GM18499 (cell line): ENCODE data around the gene KRT78.

Experiments used
- ATAC-seq: cut with Tn5 transposase; IDR thresholded peaks from one replicate; pipeline ENCODE4 v1.9.1; 2021; ENCODE audit warnings: moderate number of reproducible peaks; ENCODE audit not compliant: insufficient read depth, unreplicated experiment

Gene KRT78

GRCh38 chr12:52827499-52828090 lies 21.2 kb downstream of the KRT78 start:
- no peak for ATAC-seq

- ATAC-seq: no peak
These were observed 21.9 kb downstream of the KRT78 start for GRCh38 chr12:52826611-52827498.

- ATAC-seq: no peak
These were observed 22.8 kb downstream of the KRT78 start for GRCh38 chr12:52825961-52826360.

- ATAC-seq: no peak
These were observed 23.9 kb downstream of the KRT78 start for GRCh38 chr12:52824741-52825410.

- no peak for ATAC-seq
These were observed 24.9 kb downstream of the KRT78 start for GRCh38 chr12:52823761-52824450.

GRCh38 chr12:52822771-52823510 lies 25.9 kb downstream of the KRT78 start:
- no peak for ATAC-seq

- no peak for ATAC-seq
These were observed 26.8 kb downstream of the KRT78 start for GRCh38 chr12:52821826-52822660.

GRCh38 chr12:52821071-52821730 lies 27.6 kb downstream of the KRT78 start:
- no peak for ATAC-seq

- no peak for ATAC-seq
These were observed 28.3 kb downstream of the KRT78 start for GRCh38 chr12:52820521-52820920.

GRCh38 chr12:52819731-52820510 lies 28.9 kb downstream of the KRT78 start:
- ATAC-seq: no peak

- ATAC-seq: no peak
These were observed 29.8 kb downstream of the KRT78 start for GRCh38 chr12:52818887-52819420.

- no peak for ATAC-seq
These were observed 30.4 kb downstream of the KRT78 start for GRCh38 chr12:52818388-52818787.

- no peak for ATAC-seq
These were observed 31.0 kb downstream of the KRT78 start for GRCh38 chr12:52817699-52818238.

- no peak for ATAC-seq
These were observed 31.6 kb downstream of the KRT78 start for GRCh38 chr12:52817003-52817698.

GRCh38 chr12:52815676-52816588 lies 32.9 kb downstream of the KRT78 start:
- no peak for ATAC-seq

- ATAC-seq: no peak
These were observed 33.6 kb downstream of the KRT78 start for GRCh38 chr12:52815161-52815560.
